Activated CD4-positive, alpha-beta T cell treated with anti-CD3 and anti-CD28 coated beads, Interleukin-2, amount 10 ng/mL, durations not matched to agents 24 days and 14 days (primary cell): ENCODE measurements around the gene MAIP1. TPM values are rescaled to one million over a fixed set of nuclear protein-coding genes. Genes with fewer than 3 reads are reported as not detected.

Source experiments
- DNase-seq: peaks from one replicate; pipeline ENCODE4 v3.0.0; 2022
- H3K27ac Mint-ChIP-seq: one replicate; pipeline ENCODE4 v1.8.0; 2022; ENCODE audit warnings: mild to moderate bottlenecking, mixed read lengths
- H3K27me3 Mint-ChIP-seq: one replicate; pipeline ENCODE4 v1.8.0; 2022; ENCODE audit warnings: mixed read lengths
- H3K36me3 Mint-ChIP-seq: one replicate; pipeline ENCODE4 v1.8.0; 2022; ENCODE audit warnings: low read depth, mild to moderate bottlenecking, mixed read lengths
- H3K4me1 Mint-ChIP-seq: one replicate; pipeline ENCODE4 v1.8.0; 2021; ENCODE audit warnings: mixed read lengths
- H3K4me3 Mint-ChIP-seq: one replicate; pipeline ENCODE4 v1.8.0; 2022; ENCODE audit warnings: mild to moderate bottlenecking, moderate library complexity, mixed read lengths
- H3K9me3 Mint-ChIP-seq: one replicate; pipeline ENCODE4 v1.8.0; 2021; ENCODE audit warnings: mixed read lengths
- intact Hi-C: fragments of 100-400 bp; cut with micrococcal nuclease; formaldehyde crosslinking; loops from one replicate; pipeline ENCODE4 v1.15.1; 2023
- total RNA-seq: library from RNA; stranded (reverse); gene quantifications from 2 replicates; pipeline ENCODE4 v1.2.3, GENCODE V29; 2022

Gene MAIP1
- total RNA-seq, 1 donor from 2014 or later: 27.9 TPM

DNA sequence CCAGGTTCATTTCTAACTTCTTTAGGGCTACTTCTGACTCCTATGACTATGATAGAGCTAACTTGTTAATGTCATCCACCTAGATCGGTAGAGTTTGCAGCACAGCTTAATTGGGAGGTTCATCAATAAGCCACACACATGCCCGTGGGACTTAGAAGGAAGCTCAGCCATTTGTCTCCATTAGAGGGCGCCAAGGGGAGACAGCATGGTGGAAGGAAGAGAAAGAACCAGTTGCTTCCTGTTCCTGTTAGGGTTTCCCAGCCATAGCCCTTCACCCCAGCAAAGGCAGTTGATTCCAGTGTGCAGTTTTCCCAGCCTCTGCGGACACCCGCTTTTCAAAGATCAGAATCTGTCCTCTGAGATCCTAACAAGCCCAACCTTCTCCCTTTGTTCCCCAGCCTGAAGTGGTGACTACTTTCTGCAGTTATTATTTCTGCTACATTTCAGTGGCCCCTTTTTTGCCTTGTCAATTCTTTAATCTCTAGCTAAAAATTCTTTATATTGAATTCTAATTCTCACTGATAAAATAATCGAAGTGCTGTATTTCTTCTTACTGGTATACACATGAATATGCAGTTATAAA lies 30.3 kb downstream of the MAIP1 start:
- DNase-seq: peak; percentile 88
- Mint-ChIP-seq H3K4me1 (peaks cover 6% of the 10 kb centered on the region), H3K27me3 (peaks cover 2% of the 10 kb centered on the region), H3K27ac (no peak overlapping the region), H3K9me3 (no peaks in the 10 kb centered on the region), H3K36me3 (no peaks in the 10 kb centered on the region), H3K4me3 (no peak overlapping the region)
- intact Hi-C loops: loop anchor here (10.0 kb wide), 1 partner anchor 389 kb away; no protein-coding TSS in a partner anchor

DNA sequence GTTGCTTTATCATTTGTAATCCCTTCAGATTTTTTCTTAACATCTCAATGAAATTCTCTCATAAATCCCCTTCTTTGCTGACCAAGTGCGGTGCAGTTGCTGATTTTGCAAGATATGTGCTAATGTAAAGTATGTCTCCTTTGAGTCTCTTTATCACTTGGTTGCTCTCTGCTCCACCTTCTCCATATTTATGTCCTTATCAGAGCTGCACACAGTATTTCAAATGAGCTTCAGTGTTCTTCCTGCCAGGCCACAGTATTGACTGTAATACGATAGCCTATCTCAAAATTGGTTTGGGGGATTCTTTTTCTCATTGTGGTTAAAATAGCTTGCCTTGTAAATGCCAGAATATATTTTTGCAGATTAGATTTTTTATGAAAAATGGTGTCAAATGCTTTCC lies 32.2 kb downstream of the MAIP1 start:
- no peaks in the 10 kb centered on the region for H3K9me3 Mint-ChIP-seq
- intact Hi-C loops: loop anchor here (10.0 kb wide), 1 partner anchor 387 kb away; no protein-coding TSS in a partner anchor
- no peaks in the 10 kb centered on the region for H3K36me3 Mint-ChIP-seq
- no peak overlapping the region for H3K27ac Mint-ChIP-seq
- H3K4me3 Mint-ChIP-seq: no peak overlapping the region
- DNase-seq: no peak
- H3K4me1 Mint-ChIP-seq: peaks cover 6% of the 10 kb centered on the region
- H3K27me3 Mint-ChIP-seq: peaks cover 2% of the 10 kb centered on the region

- Mint-ChIP-seq H3K27ac (no peak overlapping the region), H3K9me3 (no peaks in the 10 kb centered on the region), H3K4me1 (peaks cover 6% of the 10 kb centered on the region)
Measured at GRCh38 chr2:199988151-199988550, 32.8 kb downstream of the MAIP1 start.

DNA sequence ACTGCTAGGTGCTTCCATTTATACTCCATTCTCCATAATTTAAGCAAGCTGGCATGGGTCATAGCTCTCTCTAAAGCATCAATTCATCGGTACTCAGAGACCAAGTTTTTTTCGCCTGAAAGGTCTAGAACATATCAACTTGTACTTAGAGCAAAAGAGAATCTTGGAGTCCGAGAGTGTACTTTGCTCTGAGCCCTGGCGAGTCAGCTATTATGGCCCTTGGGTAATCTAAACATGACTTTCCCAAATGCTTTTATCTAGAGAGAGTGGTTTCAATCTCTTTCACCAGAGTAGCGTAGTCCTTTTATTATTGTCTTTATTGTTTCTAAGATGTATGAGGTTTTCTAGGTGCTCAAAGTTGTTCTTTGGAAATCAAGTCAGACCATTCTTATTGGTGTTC lies 34.4 kb downstream of the MAIP1 start:
- H3K4me1 Mint-ChIP-seq: peaks cover 6% of the 10 kb centered on the region
- intact Hi-C loops: loop anchor here (10.0 kb wide), 1 partner anchor 385 kb away; no protein-coding TSS in a partner anchor

More at GRCh38 chr2:199988151-199988550, 32.8 kb downstream of the MAIP1 start:
- intact Hi-C loops: loop anchor here (10.0 kb wide), 1 partner anchor 387 kb away; no protein-coding TSS in a partner anchor
- no peak overlapping the region for H3K4me3 Mint-ChIP-seq
- DNase-seq: no peak
- peaks cover 2% of the 10 kb centered on the region for H3K27me3 Mint-ChIP-seq
- no peaks in the 10 kb centered on the region for H3K36me3 Mint-ChIP-seq

DNA sequence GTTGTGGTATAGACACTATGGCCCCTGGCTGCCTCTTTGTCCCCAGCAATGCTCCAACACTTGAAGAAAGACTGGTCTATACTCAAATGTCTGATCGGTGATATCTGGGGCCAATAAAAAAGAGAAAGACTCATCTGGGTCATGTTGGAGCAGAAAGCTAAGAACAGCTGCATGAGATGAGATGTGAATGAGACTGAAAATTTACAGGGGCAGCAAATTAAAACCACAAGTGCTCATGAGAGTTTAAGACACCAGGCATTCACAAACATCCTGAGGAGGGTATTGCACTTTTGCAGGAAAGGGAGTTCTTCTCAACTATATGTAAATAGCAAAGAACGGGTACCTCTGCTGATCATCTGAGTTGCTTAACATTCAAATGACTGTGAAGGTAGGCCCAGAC lies 36.3 kb downstream of the MAIP1 start:
- Mint-ChIP-seq H3K27ac (no peak overlapping the region), H3K4me1 (no peaks in the 10 kb centered on the region), H3K4me3 (no peak overlapping the region), H3K27me3 (peaks cover 3% of the 10 kb centered on the region), H3K9me3 (no peaks in the 10 kb centered on the region), H3K36me3 (no peaks in the 10 kb centered on the region)
- DNase-seq: no peak
- intact Hi-C loops: no loop called here

More for the DNA sequence above, 34.4 kb downstream of the MAIP1 start:
- no peaks in the 10 kb centered on the region for H3K9me3 Mint-ChIP-seq
- peaks cover 3% of the 10 kb centered on the region for H3K27me3 Mint-ChIP-seq
- no peak overlapping the region for H3K4me3 Mint-ChIP-seq
- H3K36me3 Mint-ChIP-seq: no peaks in the 10 kb centered on the region
- DNase-seq: no peak
- H3K27ac Mint-ChIP-seq: no peak overlapping the region

DNA sequence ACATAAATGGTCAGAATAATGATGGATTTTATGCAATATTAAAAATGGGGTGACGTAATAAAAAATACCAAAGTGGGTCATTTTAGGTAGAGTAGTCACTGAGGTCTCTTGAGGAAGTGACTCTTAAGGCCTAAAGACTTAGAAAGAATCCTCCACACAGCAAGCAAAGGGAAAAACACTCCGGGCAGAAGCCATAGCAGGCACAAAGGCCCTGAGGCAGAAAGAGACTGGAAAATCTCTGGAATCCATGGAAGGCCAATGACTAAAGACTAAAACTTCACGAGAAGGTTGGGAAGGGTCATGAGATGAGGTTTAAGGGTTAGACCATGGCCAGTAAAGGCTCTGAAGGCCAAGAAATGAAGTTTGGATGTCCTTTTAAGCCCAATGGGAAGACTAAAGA lies 36.9 kb downstream of the MAIP1 start:
- no peaks in the 10 kb centered on the region for H3K36me3 Mint-ChIP-seq
- intact Hi-C loops: no loop called here
- H3K27ac Mint-ChIP-seq: no peak overlapping the region
- no peaks in the 10 kb centered on the region for H3K9me3 Mint-ChIP-seq
- no peak for DNase-seq
- H3K27me3 Mint-ChIP-seq: peaks cover 3% of the 10 kb centered on the region
- H3K4me3 Mint-ChIP-seq: no peak overlapping the region
- H3K4me1 Mint-ChIP-seq: no peaks in the 10 kb centered on the region

- H3K36me3 Mint-ChIP-seq: no peaks in the 10 kb centered on the region
Measured at GRCh38 chr2:199994371-199994770, 39.0 kb downstream of the MAIP1 start.

DNA sequence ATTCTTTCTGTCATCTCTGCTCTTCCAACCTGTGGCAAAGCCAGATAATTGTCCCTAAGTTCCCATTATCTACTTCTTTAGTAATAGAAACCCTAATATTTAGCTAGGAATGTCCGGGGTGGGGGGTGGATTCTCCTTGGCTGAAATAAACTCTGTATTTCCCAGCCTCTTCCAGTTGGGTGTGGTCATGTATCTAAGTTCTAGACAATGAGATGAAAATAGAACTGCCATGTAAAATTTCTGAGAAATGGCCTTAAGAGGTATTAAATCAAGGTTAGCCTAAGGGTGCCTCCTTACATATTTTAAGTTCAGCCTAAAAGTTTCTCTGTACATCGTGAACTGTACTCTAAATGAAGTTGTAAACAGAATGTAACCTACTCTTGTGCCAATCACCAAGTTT lies 39.5 kb downstream of the MAIP1 start:
- no peaks in the 10 kb centered on the region for H3K4me1 Mint-ChIP-seq
- intact Hi-C loops: no loop called here
- H3K27ac Mint-ChIP-seq: no peak overlapping the region

More at GRCh38 chr2:199994371-199994770, 39.0 kb downstream of the MAIP1 start:
- Mint-ChIP-seq H3K4me3 (no peak overlapping the region), H3K4me1 (no peaks in the 10 kb centered on the region), H3K27ac (no peak overlapping the region), H3K9me3 (no peaks in the 10 kb centered on the region), H3K27me3 (peaks cover 1% of the 10 kb centered on the region)
- DNase-seq: no peak
- intact Hi-C loops: no loop called here

GRCh38 chr2:199997296-199997695 lies 41.9 kb downstream of the MAIP1 start:
- intact Hi-C loops: no loop called here
- Mint-ChIP-seq H3K27me3 (peaks cover 1% of the 10 kb centered on the region), H3K9me3 (no peaks in the 10 kb centered on the region), H3K4me3 (no peak overlapping the region), H3K4me1 (no peaks in the 10 kb centered on the region), H3K27ac (no peak overlapping the region), H3K36me3 (no peaks in the 10 kb centered on the region)
- no peak for DNase-seq

More for the DNA sequence above, 39.5 kb downstream of the MAIP1 start:
- peaks cover 1% of the 10 kb centered on the region for H3K27me3 Mint-ChIP-seq
- no peaks in the 10 kb centered on the region for H3K36me3 Mint-ChIP-seq
- H3K9me3 Mint-ChIP-seq: no peaks in the 10 kb centered on the region
- no peak overlapping the region for H3K4me3 Mint-ChIP-seq
- no peak for DNase-seq

DNA sequence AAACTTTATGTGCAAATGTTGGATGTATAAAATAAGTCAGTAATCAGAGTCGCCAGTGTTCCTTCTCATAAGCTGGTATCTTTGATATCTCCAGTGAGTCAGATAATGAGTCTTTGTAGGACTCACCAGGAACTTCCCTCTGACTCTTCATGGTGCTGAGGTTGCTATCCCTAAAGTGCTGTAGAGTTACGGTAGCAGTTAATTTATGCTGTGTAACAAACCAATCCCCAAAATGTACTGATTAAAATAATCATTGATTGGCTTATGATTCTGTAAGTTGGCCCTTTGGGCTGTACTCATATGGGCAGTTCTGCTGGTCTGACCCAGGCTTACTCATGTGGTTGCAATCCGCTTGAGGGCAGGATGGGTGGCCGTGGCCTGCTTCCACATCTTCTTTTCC lies 43.8 kb downstream of the MAIP1 start:
- Mint-ChIP-seq H3K27ac (no peak overlapping the region), H3K36me3 (no peaks in the 10 kb centered on the region), H3K4me1 (no peaks in the 10 kb centered on the region), H3K4me3 (no peak overlapping the region), H3K27me3 (peaks cover 10% of the 10 kb centered on the region), H3K9me3 (no peaks in the 10 kb centered on the region)
- DNase-seq: no peak
- intact Hi-C loops: no loop called here

DNA sequence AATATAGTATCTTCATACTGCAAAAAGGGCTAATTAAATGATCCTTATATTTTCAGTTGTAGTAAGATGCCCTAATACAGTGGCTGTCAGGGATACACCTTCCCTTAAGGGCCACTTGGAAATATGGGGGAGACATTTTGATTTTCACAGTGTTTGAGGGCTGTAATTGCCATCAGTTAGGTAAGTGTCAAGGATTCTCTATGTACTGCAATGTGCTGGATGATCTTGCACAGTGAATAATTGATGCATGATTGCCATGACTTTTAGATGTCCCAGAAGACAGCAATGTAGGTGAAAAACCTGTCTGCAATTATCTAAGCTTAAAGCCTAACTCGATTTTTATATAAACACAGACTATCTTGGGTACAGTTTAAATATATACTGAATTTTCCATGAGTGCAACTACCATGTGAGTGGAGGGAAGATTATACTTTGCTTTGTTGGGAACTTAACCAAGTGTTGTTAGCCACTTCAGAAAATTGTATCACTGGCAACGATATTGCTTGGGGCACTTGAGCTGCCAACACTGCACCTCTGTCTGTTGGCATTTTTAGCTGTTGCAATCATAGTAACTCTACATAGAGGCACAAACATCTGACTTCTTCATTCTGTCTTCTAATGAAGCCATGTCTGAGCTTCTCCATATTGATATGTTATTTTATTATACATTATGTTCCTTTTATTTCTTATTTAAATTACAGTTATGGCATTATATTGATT lies 45.2 kb downstream of the MAIP1 start:
- no peaks in the 10 kb centered on the region for H3K36me3 Mint-ChIP-seq
- peaks cover 14% of the 10 kb centered on the region for H3K27me3 Mint-ChIP-seq
- DNase-seq: no peak
- H3K4me3 Mint-ChIP-seq: no peak overlapping the region
- intact Hi-C loops: no loop called here
- no peaks in the 10 kb centered on the region for H3K9me3 Mint-ChIP-seq
- H3K4me1 Mint-ChIP-seq: no peaks in the 10 kb centered on the region
- no peak overlapping the region for H3K27ac Mint-ChIP-seq

- no peak overlapping the region for H3K27ac Mint-ChIP-seq
- H3K4me3 Mint-ChIP-seq: no peak overlapping the region
- peaks cover 4% of the 10 kb centered on the region for H3K9me3 Mint-ChIP-seq
- DNase-seq: no peak
- H3K4me1 Mint-ChIP-seq: no peaks in the 10 kb centered on the region
- peaks cover 16% of the 10 kb centered on the region for H3K27me3 Mint-ChIP-seq
- no peaks in the 10 kb centered on the region for H3K36me3 Mint-ChIP-seq
- intact Hi-C loops: no loop called here
Measured at GRCh38 chr2:200003444-200003843, 48.1 kb downstream of the MAIP1 start.

- intact Hi-C loops: no loop called here
- Mint-ChIP-seq H3K4me1 (no peaks in the 10 kb centered on the region), H3K9me3 (peaks cover 4% of the 10 kb centered on the region), H3K27ac (no peak overlapping the region), H3K27me3 (peaks cover 23% of the 10 kb centered on the region), H3K4me3 (no peak overlapping the region), H3K36me3 (no peaks in the 10 kb centered on the region)
- no peak for DNase-seq
Measured at GRCh38 chr2:200005675-200006074, 50.3 kb downstream of the MAIP1 start.

GRCh38 chr2:200007306-200007705 lies 51.9 kb downstream of the MAIP1 start:
- Mint-ChIP-seq H3K36me3 (no peaks in the 10 kb centered on the region), H3K4me3 (no peak overlapping the region), H3K9me3 (peaks cover 4% of the 10 kb centered on the region), H3K27me3 (peaks cover 33% of the 10 kb centered on the region), H3K27ac (no peak overlapping the region), H3K4me1 (no peaks in the 10 kb centered on the region)
- DNase-seq: no peak
- intact Hi-C loops: no loop called here
